ENCODE results near the gene PCDHGA1. TPM values are rescaled to one million over a fixed set of nuclear protein-coding genes. Genes with fewer than 3 reads are reported as not detected.

Gene PCDHGA1
- polyA plus RNA-seq, 3 donors: not detected

- Histone ChIP-seq H3K4me2 (replicated peaks; ENCODE audit: extremely low read depth, low read length, poor library complexity, severe bottlenecking) (no peak overlapping the region), H2AFZ (ENCODE audit: insufficient read depth, low read depth, low read length, poor library complexity, severe bottlenecking) (no peak overlapping the region), H3K4me3 (replicated peaks in 1 of 3; ENCODE audit: low read depth in 2 of 3, low read length in 3 of 3) (no peak overlapping the region), H3K27me3 (ENCODE audit: control insufficient read depth in 2 of 2, insufficient read depth in 2 of 2, low read length in 2 of 2) (peaks cover 0 to 5% of the 10 kb centered on the region in 2 donors), H3K9me3 (replicated peaks in 1 of 2; ENCODE audit: control insufficient read depth in 1 of 2, insufficient read depth in 1 of 2, low read length in 2 of 2) (no peaks in the 10 kb centered on the region), H3K36me3 (replicated peaks in 1 of 2; ENCODE audit: control insufficient read depth in 1 of 2, insufficient read depth in 2 of 2, low read length in 2 of 2) (no peaks in the 10 kb centered on the region), H3K9ac (ENCODE audit: insufficient read depth, low read length, poor library complexity, severe bottlenecking) (no peak overlapping the region), H3K27ac (ENCODE audit: low read depth in 1 of 2, low read length in 2 of 2) (no peak overlapping the region), H4K20me1 (ENCODE audit: insufficient read depth, low read length) (peaks cover 4% of the 10 kb centered on the region), H3K79me2 (ENCODE audit: insufficient read depth, low read length) (no peaks in the 10 kb centered on the region), H3K4me1 (ENCODE audit: control insufficient read depth in 1 of 2, insufficient read depth in 2 of 2, low read length in 2 of 2) (peaks cover 14 to 20% of the 10 kb centered on the region in 2 donors)
- Mint-ChIP-seq H3K36me3 (peaks cover 6% of the 10 kb centered on the region in 2 donors), H3K4me1 (peaks cover 18% of the 10 kb centered on the region), H3K27me3 (ENCODE audit: low read depth in 3 of 3) (peaks cover 5 to 31% (median 17%) of the 10 kb centered on the region in 3 donors), H3K27ac (peak overlapping the region in 1 of 7 donors; percentile 87), H3K4me3 (no peak overlapping the region), H3K9me3 (peaks cover 0 to 5% (median 0%) of the 10 kb centered on the region in 7 donors)
- WGBS (ENCODE audit: insufficient coverage): 67% methylated on average over 6 of the region's 11 CpGs
- DNase-seq: no peak
- intact Hi-C loops (cut with micrococcal nuclease): no loop called here
- TF ChIP-seq CTCF (IDR thresholded peaks at IDR 0.05): no peak
Observed at GRCh38 chr5:141507387-141508091, 177.2 kb downstream of the PCDHGA1 start.

GRCh38 chr5:141508440-141508797 is 178.1 kb downstream of the PCDHGA1 start:
- peaks cover 26% of the 10 kb centered on the region for H3K4me1 Mint-ChIP-seq
- DNase-seq: no peak
- peak overlapping the region in 1 of 7 donors; percentile 58 for H3K27ac Mint-ChIP-seq
- intact Hi-C loops (cut with micrococcal nuclease): no loop called here
- Histone ChIP-seq H2AFZ (ENCODE audit: insufficient read depth, low read depth, low read length, poor library complexity, severe bottlenecking) (no peak overlapping the region), H3K27ac (ENCODE audit: low read depth in 1 of 2, low read length in 2 of 2) (no peak overlapping the region), H4K20me1 (ENCODE audit: insufficient read depth, low read length) (peaks cover 8% of the 10 kb centered on the region), H3K9me3 (replicated peaks in 1 of 2; ENCODE audit: control insufficient read depth in 1 of 2, insufficient read depth in 1 of 2, low read length in 2 of 2) (no peaks in the 10 kb centered on the region), H3K36me3 (replicated peaks in 1 of 2; ENCODE audit: control insufficient read depth in 1 of 2, insufficient read depth in 2 of 2, low read length in 2 of 2) (no peaks in the 10 kb centered on the region), H3K27me3 (ENCODE audit: control insufficient read depth in 2 of 2, insufficient read depth in 2 of 2, low read length in 2 of 2) (peaks cover 0 to 7% of the 10 kb centered on the region in 2 donors), H3K4me1 (ENCODE audit: control insufficient read depth in 1 of 2, insufficient read depth in 2 of 2, low read length in 2 of 2) (peaks cover 23 to 29% of the 10 kb centered on the region in 2 donors), H3K4me3 (replicated peaks in 1 of 3; ENCODE audit: low read depth in 2 of 3, low read length in 3 of 3) (no peak overlapping the region), H3K9ac (ENCODE audit: insufficient read depth, low read length, poor library complexity, severe bottlenecking) (no peak overlapping the region), H3K79me2 (ENCODE audit: insufficient read depth, low read length) (no peaks in the 10 kb centered on the region), H3K4me2 (replicated peaks; ENCODE audit: extremely low read depth, low read length, poor library complexity, severe bottlenecking) (peak overlapping the region; percentile 54)
- H3K9me3 Mint-ChIP-seq: peaks cover 0 to 5% (median 0%) of the 10 kb centered on the region in 7 donors
- no peak overlapping the region for H3K4me3 Mint-ChIP-seq
- peaks cover 6 to 9% of the 10 kb centered on the region in 2 donors for H3K36me3 Mint-ChIP-seq
- TF ChIP-seq CTCF (IDR thresholded peaks at IDR 0.05): no peak
- peaks cover 5 to 37% (median 16%) of the 10 kb centered on the region in 3 donors for H3K27me3 Mint-ChIP-seq (ENCODE audit: low read depth in 3 of 3)
- WGBS (ENCODE audit: insufficient coverage): 40% methylated on average over 7 of the region's 9 CpGs

Data from CD14-positive monocyte (primary cell).